Stimulated activated CD4-positive, alpha-beta T cell treated with anti-CD3 and anti-CD28 coated beads, Interleukin-2, amount 100 ng/mL, for 24 hours (primary cell): ENCODE data around the gene SIGLEC12.

Experiments used
- DNase-seq, 2 donors: peaks; one replicate each; pipeline ENCODE4 v3.0.0-alpha.2; 2020

Gene SIGLEC12

GRCh38 chr19:51501594-51502263, at the start of gene SIGLEC12:
SIGLEC12 (minus strand) TSS chr19:51501800; CDS start chr19:51501733, 67 bp downstream.
- DNase-seq, result peak in 1 of 2 donors; percentile 35

GRCh38 chr19:51550848-51551672, 49.5 kb upstream of the SIGLEC12 start:
- DNase-seq, result no peak

DNA sequence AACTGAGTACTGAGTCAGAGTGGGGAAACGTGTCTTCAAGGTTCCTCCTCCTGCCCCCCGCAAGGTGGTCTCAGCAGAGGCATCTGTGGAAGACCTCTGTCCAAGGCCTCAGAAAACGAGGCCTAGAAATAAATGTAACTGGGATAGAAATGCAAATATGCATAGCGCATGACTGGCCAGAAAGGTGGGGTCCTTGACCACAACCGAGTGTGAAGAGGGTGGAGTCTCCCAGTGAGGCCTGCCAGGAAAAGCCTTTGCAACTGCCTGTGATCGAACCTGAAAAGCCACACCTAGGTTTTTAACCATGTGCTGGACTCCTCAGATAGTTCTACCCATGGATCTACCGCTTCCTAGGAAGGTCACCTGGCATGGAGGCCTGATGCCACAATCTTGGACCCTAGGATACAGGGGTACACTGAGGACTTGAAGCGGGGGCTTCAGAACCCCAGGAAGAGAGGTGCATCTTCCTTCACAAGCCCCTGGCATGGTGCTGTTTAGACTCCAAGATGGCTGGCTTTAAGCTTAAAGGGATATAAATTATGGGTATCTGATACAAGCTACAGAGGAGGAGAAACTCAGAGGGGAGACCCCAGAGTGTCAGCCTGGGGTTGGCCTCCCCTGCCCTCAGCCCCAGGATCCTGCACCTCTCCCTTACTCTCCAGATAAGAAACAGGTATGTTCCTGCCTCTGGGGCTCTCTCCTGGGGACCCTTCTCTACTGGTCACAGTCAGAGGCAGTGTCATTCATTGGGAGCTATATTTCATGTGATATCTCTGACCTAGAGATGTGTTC, 48.1 kb upstream of the SIGLEC12 start:
- no peak for DNase-seq

DNA sequence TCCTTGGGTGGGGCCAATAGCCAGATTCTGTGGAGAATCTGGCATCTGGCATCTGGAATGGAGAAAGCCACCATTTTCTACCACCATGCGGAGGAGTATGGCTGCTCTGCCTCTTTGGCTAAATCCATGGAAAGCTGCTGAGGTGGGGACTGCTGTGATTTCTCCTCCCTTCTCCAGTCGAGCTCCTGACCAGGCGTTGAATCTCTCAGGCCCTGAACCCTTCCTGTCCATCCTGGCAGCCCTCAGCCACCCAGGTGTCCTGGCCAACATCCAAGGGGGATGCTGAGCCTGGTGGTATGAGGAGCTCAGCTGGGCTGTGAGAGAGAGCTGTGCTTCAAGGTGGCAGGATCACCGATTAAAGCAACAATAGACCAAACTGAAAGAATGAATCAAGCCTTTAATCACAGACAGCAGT, 47.3 kb upstream of the SIGLEC12 start:
- no peak for DNase-seq

GRCh38 chr19:51548213-51548651, 46.6 kb upstream of the SIGLEC12 start:
- DNase-seq, result no peak

GRCh38 chr19:51547397-51548212, 46.0 kb upstream of the SIGLEC12 start:
- no peak for DNase-seq

DNA sequence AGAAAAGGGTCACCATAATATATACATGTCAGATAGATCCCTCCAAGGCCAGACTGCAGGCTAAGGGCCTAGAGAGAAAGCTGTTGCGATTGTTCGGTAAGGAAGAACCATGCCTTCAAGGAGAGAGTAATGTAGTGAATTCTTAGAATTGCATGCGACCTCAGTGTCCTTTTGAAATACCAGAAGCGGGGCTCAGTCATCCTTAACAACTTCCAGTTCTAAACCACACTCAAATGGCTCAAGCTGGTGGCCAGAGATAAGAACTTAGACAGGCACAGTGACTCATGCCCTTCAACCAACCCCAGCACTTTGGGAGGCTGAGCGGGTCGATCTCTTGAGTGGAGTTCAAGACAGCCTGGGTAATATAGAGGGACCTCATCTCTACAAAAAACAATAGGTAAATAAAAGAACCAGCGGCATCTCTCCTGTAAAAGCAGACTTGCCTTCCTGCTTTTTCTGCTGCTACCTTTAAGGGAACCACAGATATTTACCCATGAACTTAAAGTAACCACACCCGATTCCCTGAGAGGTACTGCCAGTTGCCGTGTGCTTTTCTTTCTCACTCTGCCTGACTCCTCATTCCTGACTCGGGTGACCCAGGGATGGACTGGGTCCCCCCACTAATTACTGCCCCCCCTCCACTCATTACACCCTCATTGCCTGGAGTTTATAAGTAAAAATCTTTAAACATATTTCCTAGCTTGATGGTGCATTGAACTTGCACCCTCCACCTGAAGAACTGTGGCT, 45.2 kb upstream of the SIGLEC12 start:
- DNase-seq, result no peak

DNA sequence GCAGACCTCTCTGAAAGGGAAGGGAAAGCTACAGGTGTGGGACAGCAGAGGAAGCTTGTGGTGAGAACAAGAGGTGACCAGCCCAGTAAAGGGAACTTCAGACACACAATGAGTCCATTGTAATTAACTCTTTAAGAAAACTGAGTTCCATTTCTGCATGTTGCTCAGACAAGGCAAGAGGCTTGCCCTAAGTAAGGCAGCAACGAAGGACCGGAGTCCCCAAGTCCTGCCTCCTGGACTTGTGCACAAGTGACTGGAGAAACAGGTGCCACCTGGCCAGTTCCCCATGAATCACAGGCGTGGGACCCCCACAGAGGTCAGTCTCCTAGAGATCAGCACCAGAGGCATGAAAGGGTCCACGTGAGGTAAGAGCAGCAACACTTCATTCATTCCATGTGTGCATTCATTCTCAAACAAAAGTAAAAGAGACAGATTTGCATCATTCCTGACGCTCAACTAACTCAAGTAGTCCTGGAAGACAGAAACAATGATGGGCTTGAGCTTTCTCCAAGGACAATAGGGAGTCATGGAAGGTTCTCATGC, 44.6 kb upstream of the SIGLEC12 start:
- no peak for DNase-seq

- DNase-seq, result no peak
These were observed 42.4 kb upstream of the SIGLEC12 start for GRCh38 chr19:51544038-51544437.

- no peak for DNase-seq
These were observed 41.1 kb upstream of the SIGLEC12 start for GRCh38 chr19:51542699-51543098.

DNA sequence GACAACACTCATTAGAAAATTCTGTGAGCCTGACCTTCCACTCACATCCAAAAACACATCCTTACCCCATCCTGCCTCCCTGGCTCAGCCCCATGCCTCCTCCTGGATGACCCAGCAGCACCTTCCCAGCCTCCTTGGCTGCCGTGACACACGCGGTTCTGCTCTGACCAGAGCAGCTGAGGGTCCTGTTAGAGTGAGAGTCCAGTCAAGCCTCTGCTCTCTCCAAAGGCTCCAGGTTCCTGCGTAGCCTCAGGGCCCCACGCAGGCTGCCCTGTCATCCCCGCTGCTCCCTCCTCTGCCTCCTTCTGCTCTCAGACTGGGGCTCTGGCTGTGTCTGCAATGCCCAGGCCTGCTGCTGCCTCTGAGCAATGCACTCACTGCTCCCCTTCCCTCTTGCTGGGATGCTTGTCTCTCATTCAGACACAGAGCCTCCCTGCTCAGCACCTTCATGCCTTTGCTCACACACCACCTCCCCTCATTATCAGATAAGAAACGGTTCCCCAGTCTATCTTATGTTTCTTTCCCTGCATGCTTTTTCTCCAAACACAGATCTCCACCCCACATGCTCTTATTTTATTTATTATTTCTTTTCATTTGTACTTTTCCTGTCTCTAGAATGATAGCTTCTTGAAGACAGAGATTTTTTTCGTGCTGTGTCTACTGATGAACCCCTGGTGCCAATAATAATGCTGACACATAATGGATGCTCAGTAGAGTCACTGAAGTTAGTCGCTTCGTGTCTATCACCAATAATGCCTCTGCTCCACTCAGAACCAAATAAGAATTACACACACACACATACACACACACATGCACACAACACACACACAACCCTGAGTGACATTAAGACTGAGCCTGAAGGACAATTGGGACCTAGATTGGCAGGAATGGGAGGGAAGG, 40.1 kb upstream of the SIGLEC12 start:
- DNase-seq, result no peak

- no peak for DNase-seq
These were observed 38.3 kb upstream of the SIGLEC12 start for GRCh38 chr19:51539821-51540366.

DNA sequence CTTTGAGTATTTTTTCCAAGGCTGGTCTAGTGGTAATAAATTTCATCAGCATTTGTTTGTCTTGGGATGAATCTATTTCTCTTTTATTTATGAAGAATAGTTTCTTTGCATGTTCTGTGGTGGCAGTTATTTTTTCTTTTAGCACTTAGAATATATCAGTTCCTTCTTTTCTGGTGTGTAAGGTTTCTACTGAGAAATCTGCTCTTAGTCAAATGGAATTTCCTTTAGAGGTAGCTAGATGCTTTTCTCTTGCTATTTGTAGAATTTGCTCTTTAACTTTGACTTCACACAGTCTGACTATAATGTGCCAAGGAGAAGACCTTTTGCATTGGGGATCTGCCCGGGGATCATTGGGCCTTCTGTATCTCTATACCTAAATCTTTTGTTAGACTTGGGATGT, 33.9 kb upstream of the SIGLEC12 start:
- DNase-seq, result no peak

- peak in 1 of 2 donors; percentile 16 for DNase-seq
These were observed 30.0 kb upstream of the SIGLEC12 start, which contains the start of gene SIGLEC6 for GRCh38 chr19:51531349-51532315. SIGLEC6 (minus strand) TSS chr19:51531670; CDS start chr19:51531648, 22 bp downstream.

DNA sequence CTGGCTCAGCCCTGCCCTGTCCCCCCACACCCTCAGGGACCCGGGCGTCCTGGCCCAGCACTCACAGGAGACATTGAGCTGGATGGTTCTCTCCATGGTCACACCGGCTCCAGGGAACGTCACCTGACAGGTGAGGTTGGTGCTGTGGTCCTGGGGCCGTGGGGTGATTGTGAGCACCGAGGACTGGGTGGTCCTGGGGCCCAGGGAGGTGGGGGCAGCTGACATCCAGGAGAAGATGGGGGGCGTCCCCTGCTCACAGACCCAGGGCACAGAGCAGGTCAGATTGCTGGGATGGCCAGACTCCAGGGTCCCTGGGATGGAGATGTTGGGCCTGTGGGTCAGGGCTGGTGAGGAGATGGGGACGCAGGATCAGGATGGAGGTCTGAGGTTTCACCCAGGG, 29.0 kb upstream of the SIGLEC12 start:
- no peak for DNase-seq

DNA sequence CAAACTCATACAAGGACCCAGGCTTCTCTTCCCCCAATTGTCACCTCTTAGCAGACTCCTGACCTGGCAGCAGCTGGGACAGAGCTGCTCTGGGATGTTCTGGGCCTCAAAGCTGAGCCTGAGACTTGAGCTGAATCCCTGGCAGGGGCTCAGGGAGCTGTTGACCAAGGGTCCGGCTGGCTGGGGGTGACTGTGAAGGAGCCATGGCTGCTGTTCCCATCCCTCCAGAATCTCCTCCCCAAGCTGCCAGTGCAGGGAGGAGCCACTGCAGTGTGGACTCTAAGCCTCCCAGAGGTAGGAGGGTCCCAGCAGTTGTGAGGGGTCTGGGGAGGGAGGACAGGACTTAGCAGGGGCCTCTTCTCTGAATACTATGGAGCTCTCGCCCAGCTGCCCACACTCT, 27.7 kb upstream of the SIGLEC12 start:
- DNase-seq, result no peak

DNA sequence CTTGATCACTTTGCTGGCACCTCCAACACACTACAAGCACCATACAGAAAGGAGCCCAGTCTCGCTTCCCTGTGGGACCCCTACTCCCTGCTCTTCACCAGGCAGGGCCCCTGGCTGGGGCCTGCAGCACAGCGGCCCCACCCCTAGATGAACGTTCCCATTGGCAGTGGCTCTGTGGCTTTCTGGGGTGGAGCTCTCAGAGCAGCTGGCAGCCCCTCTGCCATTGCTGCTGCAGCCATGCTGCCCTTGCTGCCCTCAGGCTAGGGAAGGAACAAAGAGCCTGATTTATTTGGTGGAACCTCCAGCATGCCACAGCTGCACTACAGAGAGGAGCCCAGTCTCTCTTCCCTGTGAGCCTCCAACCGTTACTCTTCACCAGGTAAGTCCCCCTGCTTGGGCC, 24.1 kb upstream of the SIGLEC12 start:
- DNase-seq, result no peak

- DNase-seq, result no peak
These were observed 23.2 kb upstream of the SIGLEC12 start for GRCh38 chr19:51524666-51525264.
